Lung (tissue), 12 donors: ENCODE measurements around the gene PTTG1IP2. TPM values are rescaled to one million over a fixed set of nuclear protein-coding genes. Genes with fewer than 3 reads are reported as not detected.

Experiments used
- ATAC-seq: fragments of 200-7000 bp; cut with Tn5 transposase; one replicate; pipeline ENCODE4 v1.9.1; 2020; ENCODE audit warnings: moderate number of reproducible peaks; ENCODE audit not compliant: insufficient read depth, low FRiP score
- DNase-seq, 3 donors: peaks; one replicate each; pipeline ENCODE4 v3.0.0-alpha.2; 2013 to 2017
- H3K27ac ChIP-seq, 2 donors: one replicate each; pipeline ENCODE4 v1.5.1; 2013; ENCODE audit warnings: mild to moderate bottlenecking in 2 of 2, moderate library complexity in 2 of 2, control low read depth in 1 of 2, inconsistent platforms in 1 of 2, low read depth in 1 of 2, low read length in 1 of 2
- H3K27me3 ChIP-seq, 3 donors: one replicate each; pipeline ENCODE4 v1.5.1; 2013; ENCODE audit warnings: low read length in 2 of 3; ENCODE audit not compliant: control insufficient read depth in 3 of 3, insufficient read depth in 3 of 3
- H3K36me3 ChIP-seq, 4 donors: one replicate each; pipeline ENCODE4 v1.5.1; 2013; ENCODE audit warnings: low read length in 4 of 4, mild to moderate bottlenecking in 1 of 4, moderate library complexity in 1 of 4; ENCODE audit not compliant: control insufficient read depth in 4 of 4, insufficient read depth in 4 of 4
- H3K4me1 ChIP-seq, 5 donors: one replicate each; pipeline ENCODE4 v1.5.1; 2013; ENCODE audit warnings: low read length in 5 of 5, mild to moderate bottlenecking in 2 of 5, moderate library complexity in 1 of 5; ENCODE audit not compliant: control insufficient read depth in 5 of 5, insufficient read depth in 5 of 5
- H3K4me3 ChIP-seq: one replicate; pipeline ENCODE4 v1.5.1; 2013; ENCODE audit warnings: mild to moderate bottlenecking, control low read depth, moderate library complexity
- H3K9ac ChIP-seq, 2 donors: one replicate each; pipeline ENCODE4 v1.5.1; 2013; ENCODE audit warnings: low read length in 2 of 2, control low read depth in 1 of 2; ENCODE audit not compliant: insufficient read depth in 1 of 2
- H3K9me3 ChIP-seq, 4 donors: one replicate each; pipeline ENCODE4 v1.5.1; 2013; ENCODE audit warnings: low read length in 3 of 4, mild to moderate bottlenecking in 1 of 4, moderate library complexity in 1 of 4; ENCODE audit not compliant: control insufficient read depth in 4 of 4, insufficient read depth in 3 of 4
- CTCF ChIP-seq: IDR thresholded peaks from 2 replicates; pipeline ENCODE4 v1.5.1; 2012; ENCODE audit warnings: mild to moderate bottlenecking; ENCODE audit errors: control extremely low read depth, extremely low read depth
- WGBS, 2 donors: extraction: QIAGEN DNeasy Blood & Tissue Kit; methylation state at CpG; one replicate each; pipeline ENCODE4 v1.1.7; 2013; 5-methylcytosine and 5-hydroxymethylcytosine counted together
- polyA plus RNA-seq, 2 donors: library from polyadenylated mRNA; stranded (reverse); fragments of 200-250 nt; gene quantifications; one replicate each; pipeline ENCODE4 v1.2.1, GENCODE V29; 2013
- total RNA-seq, 2 donors: library from RNA; depleted of rRNA in 1 of 2; stranded (reverse); fragments of >200 nt in 1 of 2; gene quantifications; one replicate each; pipeline ENCODE4 v1.2.1, GENCODE V29; 2014 to 2021
- donor health status: control.
- donor health status: control.
- donor health status: Bipolar disorder and iron deficiency.
- donor health status: healthy.
- donor health status: DM: yes; HTN: yes; CAD: no.

Gene PTTG1IP2
- total and polyA plus RNA-seq, 4 donors = 0.89 TPM; not detected in 3

GRCh38 chr7:90488220-90488619 lies 18.8 kb downstream of the PTTG1IP2 start:
- Histone ChIP-seq H3K9ac (no peak overlapping the region), H3K36me3 (no peaks in the 10 kb centered on the region), H3K27ac (no peak overlapping the region), H3K27me3 (no peaks in the 10 kb centered on the region), H3K9me3 (no peaks in the 10 kb centered on the region), H3K4me1 (no peaks in the 10 kb centered on the region), H3K4me3 (no peak overlapping the region)
- 86 to 90% methylated on average over 1 of the region's 1 CpG for WGBS, 2 donors
- no peak for ATAC-seq
- no peak for DNase-seq
- TF ChIP-seq CTCF = no peak

GRCh38 chr7:90492250-90492649 lies 22.8 kb downstream of the PTTG1IP2 start:
- no peak overlapping the region for H3K9ac ChIP-seq
- H3K4me3 ChIP-seq = no peak overlapping the region
- DNase-seq (no peak), ATAC-seq (no peak)
- H3K36me3 ChIP-seq = no peaks in the 10 kb centered on the region
- no peak for TF ChIP-seq CTCF
- no peaks in the 10 kb centered on the region for H3K27me3 ChIP-seq
- no peaks in the 10 kb centered on the region for H3K9me3 ChIP-seq
- no peak overlapping the region for H3K27ac ChIP-seq
- no peaks in the 10 kb centered on the region for H3K4me1 ChIP-seq
- WGBS, 2 donors = 96 to 97% methylated on average over 6 of the region's 6 CpGs

GRCh38 chr7:90495241-90495640 lies 25.8 kb downstream of the PTTG1IP2 start:
- Histone ChIP-seq H3K4me1 (no peaks in the 10 kb centered on the region), H3K9ac (no peak overlapping the region), H3K9me3 (no peaks in the 10 kb centered on the region), H3K36me3 (no peaks in the 10 kb centered on the region), H3K4me3 (no peak overlapping the region), H3K27ac (no peak overlapping the region), H3K27me3 (no peaks in the 10 kb centered on the region)
- no peak for TF ChIP-seq CTCF
- 84 to 92% methylated on average over 1 of the region's 1 CpG for WGBS, 2 donors
- DNase-seq (no peak), ATAC-seq (no peak)

GRCh38 chr7:90502539-90502938 lies 33.1 kb downstream of the PTTG1IP2 start:
- TF ChIP-seq CTCF = no peak
- WGBS, 2 donors = 93% methylated on average over 4 of the region's 4 CpGs
- ATAC-seq = no peak
- no peaks in the 10 kb centered on the region for H3K27me3 ChIP-seq
- H3K27ac ChIP-seq = no peak overlapping the region
- no peak for DNase-seq
- H3K4me3 ChIP-seq = no peak overlapping the region
- no peak overlapping the region for H3K9ac ChIP-seq
- H3K36me3 ChIP-seq = no peaks in the 10 kb centered on the region
- no peaks in the 10 kb centered on the region for H3K4me1 ChIP-seq
- H3K9me3 ChIP-seq = no peaks in the 10 kb centered on the region
